ENCODE data around the gene NRDC.

DNA sequence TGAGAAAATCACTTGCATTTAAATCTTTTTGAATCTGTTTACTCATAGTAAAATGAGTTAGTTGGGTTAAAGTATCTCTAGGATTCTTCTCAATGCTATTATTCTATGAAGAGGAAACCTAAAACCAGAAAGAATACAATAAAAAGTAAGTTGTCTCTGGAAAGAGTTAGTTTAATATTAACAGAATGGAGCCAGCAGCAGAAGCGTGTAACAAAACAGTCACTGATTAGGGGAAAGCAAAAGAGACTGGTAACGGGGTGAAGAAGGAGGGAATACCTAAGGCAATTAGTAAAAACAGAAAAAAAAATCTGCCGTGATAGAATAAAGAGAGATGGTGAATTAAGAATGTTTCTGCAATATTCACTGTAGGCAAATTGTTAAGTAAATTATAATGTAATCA, 60.0 kb downstream of the NRDC start:
- TF ChIP-seq, protein P1, sequence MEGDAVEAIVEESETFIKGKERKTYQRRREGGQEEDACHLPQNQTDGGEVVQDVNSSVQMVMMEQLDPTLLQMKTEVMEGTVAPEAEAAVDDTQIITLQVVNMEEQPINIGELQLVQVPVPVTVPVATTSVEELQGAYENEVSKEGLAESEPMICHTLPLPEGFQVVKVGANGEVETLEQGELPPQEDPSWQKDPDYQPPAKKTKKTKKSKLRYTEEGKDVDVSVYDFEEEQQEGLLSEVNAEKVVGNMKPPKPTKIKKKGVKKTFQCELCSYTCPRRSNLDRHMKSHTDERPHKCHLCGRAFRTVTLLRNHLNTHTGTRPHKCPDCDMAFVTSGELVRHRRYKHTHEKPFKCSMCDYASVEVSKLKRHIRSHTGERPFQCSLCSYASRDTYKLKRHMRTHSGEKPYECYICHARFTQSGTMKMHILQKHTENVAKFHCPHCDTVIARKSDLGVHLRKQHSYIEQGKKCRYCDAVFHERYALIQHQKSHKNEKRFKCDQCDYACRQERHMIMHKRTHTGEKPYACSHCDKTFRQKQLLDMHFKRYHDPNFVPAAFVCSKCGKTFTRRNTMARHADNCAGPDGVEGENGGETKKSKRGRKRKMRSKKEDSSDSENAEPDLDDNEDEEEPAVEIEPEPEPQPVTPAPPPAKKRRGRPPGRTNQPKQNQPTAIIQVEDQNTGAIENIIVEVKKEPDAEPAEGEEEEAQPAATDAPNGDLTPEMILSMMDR (IDR thresholded peaks at IDR 0.05), result no peak
- TF ChIP-seq EP300 (IDR thresholded peaks at IDR 0.05), result no peak

Measured in sigmoid colon (tissue), 4 donors.